Lung microvascular endothelial cell (primary cell): ENCODE results near the gene TRIM36. TPM values are rescaled to one million over a fixed set of nuclear protein-coding genes. Genes with fewer than 3 reads are reported as not detected.

ENCODE experiments used
- total RNA-seq: library from RNA; depleted of rRNA; stranded (reverse); fragments of >200 nt; gene quantifications from 2 replicates; pipeline ENCODE4 v1.2.1, GENCODE V29; 2014

TRIM36 gene
- total RNA-seq, 1 donor from 2014 or later: 0.20 TPM

Other genes starting within 250 kb of the TRIM36 start
- gene PGGT1B, start 93.0 kb upstream of the TRIM36 start, total RNA-seq: 10.2 and 14.3 TPM in 2 replicates
- 3.4 and 3.5 TPM in 2 replicates for gene CCDC112, start 126.7 kb upstream of the TRIM36 start, total RNA-seq